ENCODE results near the gene RBM11.
"Not testable (repeated sequence)": the region's sequence is repeated elsewhere in the genome, so short reads cannot be mapped to it uniquely, and the experiment has no call there.

RBM11 gene, protein sequence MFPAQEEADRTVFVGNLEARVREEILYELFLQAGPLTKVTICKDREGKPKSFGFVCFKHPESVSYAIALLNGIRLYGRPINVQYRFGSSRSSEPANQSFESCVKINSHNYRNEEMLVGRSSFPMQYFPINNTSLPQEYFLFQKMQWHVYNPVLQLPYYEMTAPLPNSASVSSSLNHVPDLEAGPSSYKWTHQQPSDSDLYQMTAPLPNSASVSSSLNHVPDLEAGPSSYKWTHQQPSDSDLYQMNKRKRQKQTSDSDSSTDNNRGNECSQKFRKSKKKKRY

DNA sequence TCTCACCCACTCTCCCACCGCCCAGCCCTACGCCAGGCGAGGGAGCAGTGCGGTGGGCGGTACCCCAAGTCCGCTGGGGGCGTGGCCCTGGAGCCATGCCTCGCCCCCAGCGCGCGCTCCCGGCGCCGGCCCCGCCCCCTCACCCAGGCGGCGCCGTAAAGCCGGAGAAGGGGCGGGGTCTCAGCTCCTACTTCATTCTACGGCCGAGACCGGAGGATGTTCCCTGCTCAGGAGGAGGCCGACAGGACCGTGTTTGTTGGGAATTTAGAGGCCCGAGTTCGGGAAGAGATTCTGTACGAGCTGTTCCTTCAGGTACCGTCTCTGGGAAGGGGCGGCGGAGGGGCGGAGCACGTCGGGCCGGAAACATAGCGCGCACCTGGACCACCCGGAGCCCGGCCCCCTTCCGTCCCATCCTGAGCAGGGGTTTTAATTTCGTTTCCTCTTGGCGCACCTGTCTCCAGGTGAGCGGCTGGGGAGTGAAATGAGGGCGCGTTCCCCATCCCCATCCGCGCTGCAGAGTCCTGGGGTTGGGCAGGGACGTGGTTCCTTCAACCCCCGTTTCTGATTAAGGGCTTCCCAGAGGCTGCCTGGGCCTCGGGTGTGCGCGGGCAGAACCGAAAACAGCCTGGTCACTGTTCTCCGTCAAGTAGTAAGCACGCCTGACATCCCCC, at the start of gene RBM11:
TSS of gene RBM11 (plus strand) at position 187 of the 671 bp plus-strand sequence. CDS start at position 217, 30 bp downstream.
- peak; percentile 40 to 66 for DNase-seq (ENCODE audit: low read depth in 1 of 2, low spot score in 1 of 2)

DNA sequence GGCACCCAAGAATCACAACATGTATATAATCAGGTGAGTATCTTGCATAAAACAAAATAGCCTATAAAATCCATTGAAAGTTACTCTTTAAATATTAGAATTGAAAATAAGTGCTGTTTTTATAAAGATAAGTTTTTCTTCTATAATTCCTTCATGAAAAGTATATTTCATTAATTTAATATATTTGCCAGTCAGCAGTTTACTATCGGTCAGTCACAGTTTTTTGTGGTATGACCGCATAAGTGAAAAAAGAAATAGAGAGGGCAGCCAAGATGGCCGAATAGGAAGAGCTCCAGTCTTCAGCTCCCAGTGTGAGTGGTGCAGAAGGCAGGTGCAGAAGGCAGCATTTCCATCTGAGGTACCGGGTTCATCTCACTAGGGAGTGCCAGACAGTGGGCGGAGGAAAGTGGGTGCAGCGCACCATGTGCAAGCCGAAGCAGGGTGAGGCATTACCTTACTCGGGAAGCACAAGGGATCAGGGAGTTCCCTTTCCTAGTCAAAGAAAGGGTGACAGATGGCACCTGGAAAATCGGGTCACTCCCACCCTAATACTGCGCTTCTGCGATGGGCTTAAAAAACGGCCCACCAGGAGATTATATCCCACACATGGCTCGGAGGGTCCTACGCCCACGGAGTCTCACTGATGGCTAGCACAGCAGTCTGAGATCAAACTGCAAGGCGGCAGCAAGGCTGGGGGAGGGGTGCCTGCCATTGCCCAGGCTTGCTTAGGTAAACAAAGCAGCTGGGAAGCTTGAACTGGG, 49.3 kb upstream of the RBM11 start:
- DNase-seq (ENCODE audit: low read depth in 1 of 2, low spot score in 1 of 2), result not testable (repeated sequence)

DNA sequence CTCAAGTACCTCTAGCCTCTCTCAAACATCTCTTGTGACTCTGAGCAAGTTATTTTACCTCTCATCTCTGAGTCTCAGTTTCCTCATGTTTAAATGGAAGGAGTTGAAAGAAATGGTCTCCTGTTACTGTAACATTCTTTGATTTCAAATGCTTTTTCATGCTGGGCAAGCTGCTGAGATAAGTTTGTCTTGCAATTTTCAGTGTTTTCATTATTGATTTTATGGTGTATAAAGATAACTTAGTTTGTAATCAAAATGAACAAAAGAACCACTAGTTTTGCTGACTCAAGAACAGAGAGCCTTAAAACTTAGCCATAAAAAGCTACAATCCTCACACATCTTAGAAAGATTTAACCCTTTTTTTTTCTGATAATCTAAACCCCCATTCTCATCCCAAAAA, 9.7 kb upstream of the RBM11 start:
- DNase-seq (ENCODE audit: low read depth in 1 of 2, low spot score in 1 of 2), result no peak

DNA sequence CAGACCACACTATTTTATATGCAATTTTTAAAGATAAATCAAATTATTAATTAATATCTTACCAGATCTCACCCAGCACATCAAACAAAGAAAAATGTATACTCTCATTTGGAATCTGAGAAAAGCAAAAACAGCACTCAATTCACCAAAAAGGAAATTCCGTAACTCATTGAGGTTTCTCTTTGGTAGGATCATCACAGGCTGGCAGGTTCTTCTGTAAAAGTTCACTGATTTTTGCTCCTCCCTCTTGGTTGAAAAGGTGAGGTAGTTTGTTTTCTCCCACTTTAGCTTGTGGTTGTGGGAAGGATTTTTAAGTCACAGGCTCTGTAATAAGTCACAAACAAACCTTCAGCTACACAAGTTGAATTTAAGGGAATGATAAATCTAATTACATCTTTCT, 5.2 kb upstream of the RBM11 start, which contains the start of gene LIPI:
TSS of gene LIPI (minus strand) at position 218 of the 400 bp plus-strand sequence. CDS start at position 108, 110 bp downstream.
- DNase-seq (ENCODE audit: low read depth in 1 of 2, low spot score in 1 of 2), result no peak

DNA sequence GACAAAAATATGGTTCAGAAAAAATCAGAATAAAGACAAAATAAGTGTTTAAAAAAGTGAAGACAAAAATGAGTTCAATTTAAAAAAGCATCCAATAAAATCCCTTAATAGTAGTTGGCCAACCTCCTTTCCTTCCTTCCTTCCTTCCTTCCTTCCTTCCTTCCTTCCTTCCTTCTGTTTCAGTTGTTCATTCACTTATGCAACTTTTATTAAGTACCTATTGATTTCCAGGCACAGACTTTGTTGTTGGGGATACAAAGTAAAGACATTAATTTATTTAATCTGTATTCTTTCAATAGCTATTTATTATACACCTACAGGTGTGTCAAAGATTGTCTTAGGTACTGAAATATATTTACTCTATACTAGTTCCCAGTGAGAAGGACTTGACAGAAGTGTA, 2.8 kb upstream of the RBM11 start:
- no peak for DNase-seq (ENCODE audit: low read depth in 1 of 2, low spot score in 1 of 2)

DNA sequence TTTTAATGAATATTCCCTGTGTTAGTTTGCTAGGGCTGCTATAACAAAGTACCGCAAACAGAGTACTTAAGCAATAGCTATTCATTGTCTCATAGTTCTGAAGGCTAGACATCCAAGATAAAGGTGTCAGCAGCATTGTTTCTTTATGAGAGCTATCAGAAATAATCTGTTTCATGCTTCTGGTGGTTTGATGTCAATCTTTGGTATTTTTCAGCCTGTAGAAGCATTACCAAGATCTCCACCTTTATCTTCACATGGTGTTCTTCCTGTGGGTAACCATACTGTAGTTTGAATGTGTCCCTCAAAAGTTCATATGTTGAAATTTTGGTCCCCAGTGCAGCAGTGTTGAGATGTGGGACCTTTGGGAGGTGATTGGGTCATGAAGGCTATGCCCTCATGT, 7.4 kb downstream of the RBM11 start:
- DNase-seq (ENCODE audit: low read depth in 1 of 2, low spot score in 1 of 2), result no peak

DNA sequence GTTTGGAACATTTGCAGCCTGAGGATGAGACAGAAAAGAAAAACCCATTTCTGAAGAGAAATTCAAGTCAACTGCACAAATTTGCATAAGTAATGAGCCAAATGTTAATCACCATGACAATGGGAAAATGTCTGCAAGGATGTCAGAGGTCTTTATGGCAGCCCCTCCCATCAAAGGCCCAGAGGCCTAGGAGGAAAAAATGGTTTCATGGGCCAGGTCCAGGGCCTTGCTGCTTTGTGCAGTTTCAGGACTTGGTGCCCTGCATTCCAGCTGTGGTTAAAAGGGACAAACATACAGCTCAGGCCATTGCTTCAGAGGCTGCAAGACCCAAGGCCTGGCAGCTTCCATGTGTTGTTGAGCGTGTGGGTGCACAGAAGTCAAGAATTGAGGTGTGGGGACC, 13.4 kb downstream of the RBM11 start:
- DNase-seq (ENCODE audit: low read depth in 1 of 2, low spot score in 1 of 2), result no peak

DNA sequence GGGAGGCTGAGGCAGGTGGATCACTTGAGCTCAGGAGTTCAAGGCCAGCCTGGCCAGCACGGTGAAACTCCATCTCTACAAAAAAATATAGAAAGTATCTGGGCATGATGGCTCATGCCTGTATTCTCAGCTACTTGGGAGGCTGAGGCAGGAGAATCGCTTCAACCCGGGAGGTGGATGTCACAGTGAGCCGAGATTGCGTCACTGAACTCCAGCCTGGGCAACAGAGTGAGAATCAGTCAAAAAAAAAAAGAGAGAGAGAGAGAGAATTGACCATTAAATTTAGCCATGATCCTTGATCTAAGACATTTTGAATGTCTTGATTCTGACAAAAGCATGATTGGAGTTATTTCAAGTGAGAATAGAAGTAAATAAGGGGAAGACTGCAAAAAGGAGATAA, 19.1 kb downstream of the RBM11 start:
- DNase-seq (ENCODE audit: low read depth in 1 of 2, low spot score in 1 of 2), result no peak

DNA sequence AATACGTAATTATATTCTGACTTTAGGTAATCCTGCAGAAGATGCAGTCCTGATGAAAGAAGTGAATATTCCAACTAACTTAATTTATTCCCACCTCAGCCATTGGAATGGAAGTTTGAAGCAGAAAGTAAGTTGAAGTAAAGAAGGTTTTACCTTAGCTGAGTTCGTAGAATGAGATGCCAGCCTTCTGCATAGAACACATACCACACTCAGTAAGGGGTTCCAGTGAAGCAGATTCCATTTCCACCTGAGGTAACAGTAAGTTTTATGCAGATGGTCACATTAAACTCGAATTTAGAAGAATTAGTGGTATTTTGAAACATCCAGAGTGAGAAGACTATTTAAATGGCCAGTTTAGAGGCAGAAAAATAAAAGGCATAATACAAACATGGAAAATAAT, 20.2 kb downstream of the RBM11 start:
- DNase-seq (ENCODE audit: low read depth in 1 of 2, low spot score in 1 of 2), result no peak

DNA sequence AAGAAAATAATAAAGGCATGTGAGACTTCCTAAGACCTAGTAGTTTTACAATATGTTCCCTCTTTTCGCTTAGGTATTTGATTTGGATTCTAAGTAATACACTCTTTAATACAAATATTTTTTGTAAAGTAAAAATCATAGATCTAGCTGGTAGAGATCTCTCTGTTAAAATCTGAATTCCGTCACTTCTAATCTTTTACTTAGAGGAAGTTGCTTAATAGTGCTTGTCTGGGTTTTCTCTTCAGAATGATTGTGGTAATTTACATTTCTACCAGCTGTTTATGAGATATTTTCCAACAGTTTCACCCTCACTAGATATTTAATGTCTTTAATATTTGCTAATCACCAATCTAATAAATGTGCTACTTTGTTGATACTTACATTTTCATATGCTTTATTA, 23.3 kb downstream of the RBM11 start:
- no peak for DNase-seq (ENCODE audit: low read depth in 1 of 2, low spot score in 1 of 2)

DNA sequence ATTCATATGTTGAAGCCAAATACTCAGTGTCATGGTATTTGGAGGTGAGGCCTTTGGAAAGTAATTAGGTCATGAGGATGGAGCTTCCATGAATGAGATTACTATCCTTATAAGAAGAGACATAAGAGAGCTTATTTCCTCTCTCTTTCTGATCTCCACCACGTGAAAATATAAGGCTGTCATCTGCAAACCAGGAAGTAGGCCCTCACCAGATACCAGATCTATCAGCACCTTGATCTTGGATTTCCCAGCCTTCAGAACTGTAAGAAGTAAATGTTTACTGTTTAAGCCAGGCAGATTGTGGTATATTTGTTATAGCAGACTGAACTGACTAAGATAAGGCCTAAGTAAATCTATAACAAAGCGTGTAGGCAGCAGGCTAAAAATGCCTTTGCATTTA, 25.3 kb downstream of the RBM11 start:
- no peak for DNase-seq (ENCODE audit: low read depth in 1 of 2, low spot score in 1 of 2)

DNA sequence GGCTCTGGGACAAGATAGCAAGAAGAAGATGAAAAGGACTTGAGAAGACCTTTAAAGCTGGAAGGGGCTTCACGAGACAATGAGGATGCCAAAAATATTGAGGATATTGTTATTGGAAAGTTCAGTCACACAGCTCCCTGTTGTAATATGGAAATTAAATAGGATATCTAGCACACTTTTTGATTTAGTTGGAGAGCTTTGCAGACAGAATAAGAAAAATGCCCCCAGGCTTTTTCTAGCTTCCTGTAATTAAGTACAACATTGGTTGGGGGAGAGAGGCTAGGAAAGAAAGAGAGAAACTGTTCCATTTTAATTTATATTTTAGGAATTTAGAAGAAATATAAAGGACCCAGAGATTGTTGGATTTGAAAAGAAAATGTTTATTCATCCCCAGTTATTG, 27.5 kb downstream of the RBM11 start:
- DNase-seq (ENCODE audit: low read depth in 1 of 2, low spot score in 1 of 2), result no peak

DNA sequence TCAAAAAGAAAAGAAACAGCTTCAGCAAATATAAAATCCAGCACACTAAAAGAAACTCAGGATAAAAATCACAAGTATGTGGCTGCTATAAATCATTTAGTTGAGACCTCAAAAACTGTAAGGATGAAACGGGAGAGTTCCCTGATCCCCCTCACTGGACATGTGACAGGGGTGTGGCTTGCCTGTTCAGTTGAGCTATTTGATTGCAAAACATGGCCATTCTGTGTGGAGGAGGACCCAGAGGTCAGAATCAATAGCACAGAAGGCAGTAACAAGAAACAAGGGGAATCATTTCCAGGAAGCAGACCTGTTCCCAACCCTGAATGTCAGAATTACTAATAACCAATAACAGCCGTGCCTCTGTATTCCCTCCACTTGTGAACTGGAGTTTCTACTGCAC, 27.9 kb downstream of the RBM11 start:
- DNase-seq (ENCODE audit: low read depth in 1 of 2, low spot score in 1 of 2), result no peak

DNA sequence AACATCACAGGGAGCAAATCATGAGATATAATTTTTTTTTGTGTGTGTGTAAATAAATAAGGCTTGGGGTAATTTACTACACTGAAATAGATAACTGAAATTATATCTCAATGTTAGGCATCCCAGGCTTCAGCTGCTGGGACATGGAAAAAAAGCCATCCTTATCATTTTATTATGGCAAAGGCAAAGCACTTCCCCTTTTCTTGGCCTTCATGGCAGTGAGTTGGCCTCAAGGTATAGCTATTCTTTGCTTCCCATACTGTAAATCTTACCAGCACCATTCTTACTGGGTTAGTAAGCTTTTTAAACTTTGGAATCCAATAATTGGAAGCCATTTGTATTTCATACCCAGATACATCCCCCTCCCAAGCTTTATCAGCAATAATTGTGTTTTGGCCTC, 29.0 kb downstream of the RBM11 start:
- DNase-seq (ENCODE audit: low read depth in 1 of 2, low spot score in 1 of 2), result no peak

DNA sequence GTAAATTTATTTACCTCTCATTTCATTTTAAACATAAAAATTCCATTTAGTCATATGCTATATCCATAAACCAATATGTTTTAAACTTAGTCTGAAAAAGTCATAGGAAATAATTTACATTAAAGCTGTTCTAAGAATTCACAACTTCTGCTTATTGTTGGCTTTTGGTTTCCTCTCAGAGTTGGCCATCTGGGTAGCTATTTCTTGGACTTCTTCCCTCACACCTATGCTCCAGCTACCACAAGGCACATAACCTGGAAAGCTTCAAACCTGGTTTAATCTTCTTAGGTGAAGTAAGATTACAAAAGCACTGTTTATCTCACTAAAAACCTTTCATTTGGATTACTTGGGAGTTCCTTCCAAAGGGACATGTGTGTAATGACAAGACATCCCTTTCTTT, 29.8 kb downstream of the RBM11 start:
- DNase-seq (ENCODE audit: low read depth in 1 of 2, low spot score in 1 of 2), result no peak

DNA sequence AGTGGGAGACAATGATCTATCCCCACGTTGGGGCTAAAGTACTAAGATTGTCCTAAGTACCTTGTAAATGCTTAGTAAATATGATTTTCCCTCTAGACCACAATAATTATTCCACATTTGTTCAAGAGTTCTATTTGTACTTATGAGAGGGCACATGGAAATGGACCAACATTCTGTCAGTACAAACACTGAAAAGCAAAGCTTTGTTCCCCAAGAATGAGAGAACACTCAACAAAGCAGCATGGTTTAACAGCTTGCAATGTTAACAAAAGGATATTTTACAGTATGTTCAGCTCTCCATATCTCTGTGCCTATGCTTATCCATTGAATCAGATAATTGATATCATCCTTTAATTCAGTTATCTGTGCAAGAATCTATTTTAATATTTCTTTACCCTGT, 35.4 kb downstream of the RBM11 start:
- no peak for DNase-seq (ENCODE audit: low read depth in 1 of 2, low spot score in 1 of 2)

DNA sequence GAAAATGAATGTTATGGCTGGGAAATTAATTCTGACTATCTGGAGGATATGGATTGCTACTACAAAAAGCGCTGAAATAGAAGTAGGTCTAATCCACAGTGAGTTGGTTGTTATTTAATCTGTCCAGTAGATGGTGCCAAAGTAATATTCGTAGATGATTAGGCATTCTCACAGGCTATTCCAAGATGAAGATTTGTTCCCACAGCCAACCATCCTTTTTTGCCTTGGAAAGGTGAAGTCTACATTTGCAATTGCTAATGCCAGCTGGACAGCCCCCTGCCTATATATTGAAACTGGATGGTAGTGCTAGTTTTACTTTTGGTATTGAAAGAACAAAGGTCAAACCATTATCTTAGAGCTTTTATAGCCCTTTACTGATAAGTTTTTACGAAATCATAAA, 43.8 kb downstream of the RBM11 start:
- DNase-seq (ENCODE audit: low read depth in 1 of 2, low spot score in 1 of 2), result no peak

DNA sequence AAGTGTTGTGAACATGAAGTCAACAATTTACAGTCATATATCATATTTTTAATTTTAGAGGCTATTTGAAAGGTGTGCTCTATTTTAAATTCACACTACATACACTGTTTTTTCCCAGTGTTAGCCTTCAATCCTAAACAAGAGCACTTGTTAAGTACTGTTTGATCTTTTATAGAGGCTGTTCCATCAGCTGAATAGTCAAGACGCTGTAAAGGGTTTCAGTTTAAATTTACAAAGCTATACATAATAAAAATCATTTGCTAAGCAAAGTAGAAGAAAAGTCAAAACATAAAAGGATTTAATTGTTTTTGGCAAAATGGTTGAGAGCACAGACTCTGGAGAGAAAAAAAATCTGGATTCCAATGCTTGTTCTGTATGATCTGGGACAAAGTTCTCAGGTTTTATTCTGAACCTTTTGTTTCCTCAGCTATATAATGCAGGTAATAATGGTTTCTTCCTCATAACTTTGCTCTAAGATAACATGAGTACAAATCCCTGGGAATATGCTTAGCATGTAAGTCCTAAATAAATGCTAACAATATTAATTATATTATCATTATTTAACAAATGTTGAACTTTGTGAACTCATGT, 44.3 kb downstream of the RBM11 start:
- no peak for DNase-seq (ENCODE audit: low read depth in 1 of 2, low spot score in 1 of 2)

DNA sequence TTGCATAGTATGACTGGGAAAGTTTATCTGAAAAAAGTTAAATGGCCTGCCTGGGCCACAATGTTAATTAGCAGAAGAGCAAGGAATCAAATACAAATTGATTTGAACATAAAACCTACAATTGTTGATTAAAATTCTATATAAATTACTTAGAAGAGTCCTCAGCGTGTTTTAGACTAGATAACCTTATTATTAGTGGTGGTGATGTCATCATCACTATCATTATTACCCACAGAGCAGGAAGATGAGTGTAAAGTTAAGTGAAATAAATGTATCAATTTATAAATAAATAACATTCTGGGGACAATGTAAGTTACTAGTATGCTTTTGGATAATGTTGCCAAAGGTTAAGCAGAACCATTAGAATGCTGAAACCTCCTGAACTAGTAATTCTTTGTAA, 46.1 kb downstream of the RBM11 start:
- no peak for DNase-seq (ENCODE audit: low read depth in 1 of 2, low spot score in 1 of 2)

DNA sequence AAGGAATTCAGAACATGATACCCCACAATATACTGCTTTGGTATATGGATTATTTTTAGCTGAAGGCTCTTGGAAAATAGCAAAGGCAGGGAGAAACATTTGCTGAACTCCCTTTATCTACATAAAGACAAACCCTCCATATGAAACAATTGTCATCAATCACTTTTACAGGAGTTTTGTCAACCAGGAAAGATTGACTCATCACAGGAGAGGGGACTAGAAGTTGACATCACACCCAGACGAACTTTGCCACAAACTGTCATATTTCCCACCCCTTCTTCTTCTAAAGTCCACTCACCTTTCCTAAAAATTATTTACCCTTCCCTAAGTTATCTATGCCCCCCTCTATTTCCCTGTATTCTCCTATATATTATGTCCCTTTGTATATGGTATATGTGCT, 47.9 kb downstream of the RBM11 start:
- no peak for DNase-seq (ENCODE audit: low read depth in 1 of 2, low spot score in 1 of 2)

DNA sequence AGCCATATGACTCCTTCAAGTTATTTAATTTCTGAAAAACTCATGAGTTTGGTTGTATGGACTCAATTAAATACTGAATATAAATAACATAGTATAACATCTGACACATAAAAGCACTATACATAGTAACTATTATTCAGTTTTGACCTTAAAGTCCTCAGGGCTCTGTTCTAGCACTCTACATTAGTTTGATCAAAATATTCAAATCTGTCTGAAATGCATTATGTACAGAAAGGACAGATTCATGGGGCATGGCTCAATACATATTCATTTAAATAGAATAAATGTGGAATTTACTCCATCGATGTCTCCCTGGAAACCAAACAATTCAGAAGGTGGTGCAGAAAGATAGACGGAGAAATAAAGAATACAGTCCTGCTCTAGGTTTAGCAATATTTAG, 49.1 kb downstream of the RBM11 start:
- DNase-seq (ENCODE audit: low read depth in 1 of 2, low spot score in 1 of 2), result no peak

DNA sequence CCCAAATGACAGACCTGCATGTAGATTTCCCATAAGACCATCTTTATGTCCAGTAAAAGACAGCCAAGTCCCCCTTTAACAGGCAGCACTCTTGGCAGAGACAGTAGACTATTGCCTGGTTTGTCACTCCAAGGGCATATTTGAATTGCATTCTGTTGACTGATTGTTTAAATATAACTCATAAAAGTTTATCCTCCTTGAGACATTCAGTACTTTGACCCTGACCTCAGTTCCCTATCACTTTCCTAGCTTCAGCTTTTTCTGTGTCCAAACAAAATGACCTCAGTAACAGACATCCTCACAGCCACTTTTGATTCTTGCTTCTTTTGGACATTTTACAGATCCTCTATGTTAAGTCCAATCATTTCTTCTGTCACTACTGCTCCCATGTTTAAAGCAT, 51.1 kb downstream of the RBM11 start:
- DNase-seq (ENCODE audit: low read depth in 1 of 2, low spot score in 1 of 2), result no peak

Measured in activated T-helper 1 cell treated with anti-CD3 and anti-CD28 coated beads, Interleukin-2, amount 50 U/mL, for 16 hours (primary cell).